Measurements from ENCODE around the gene BICD2. TPM values are rescaled to one million over a fixed set of nuclear protein-coding genes. Genes with fewer than 3 reads are reported as not detected.

Gene BICD2
- 24.1 and 27.6 TPM in 2 replicates for total RNA-seq (2013; cell fraction: nucleolus; rRNA removed)
- 19.2 and 20.2 TPM in 2 replicates for total RNA-seq (2014; rRNA removed)
- total RNA-seq (2014; rRNA removed; fragmentation: Illumina TruSeq; extraction: Trizol): 13.6 and 14.4 TPM in 2 replicates
- 24.1 and 25.5 TPM in 2 replicates for total RNA-seq (2021)
- 6.3 TPM for polyA plus RNA-seq (2011; ENCODE audit: low read depth)
- 4.2 and 5.3 TPM in 2 replicates for polyA plus RNA-seq (2011; rRNA removed)
- polyA plus RNA-seq (2011; cell fraction: cytosol; rRNA removed): 6.6 and 7.1 TPM in 2 replicates
- polyA plus RNA-seq (2011; cell fraction: nucleus; rRNA removed): 8.7 and 12.9 TPM in 2 replicates
- polyA plus RNA-seq (2012): 10.9 and 13.5 TPM in 2 replicates
- polyA plus RNA-seq (2014; fragmentation: Illumina TruSeq; extraction: Trizol): 10.1 and 11.9 TPM in 2 replicates
- 1 to 10 TPM; 5.8 to 7.0 TPM for polyA plus RNA-seq (2014; fragmentation: Nextera tagmentation; extraction: Ambion mirVana)
- 14.5 and 16.1 TPM in 2 replicates for polyA plus RNA-seq (2014; rRNA removed)
- 10 to 100 TPM; 14.3 to 15.1 TPM for polyA plus RNA-seq (2016; fragmentation: Nextera tagmentation; extraction: Ambion mirVana)
- polyA minus RNA-seq (2011; rRNA and poly(A)+ RNA removed): 6.7 and 7.2 TPM in 2 replicates
- 3.2 and 3.7 TPM in 2 replicates for polyA minus RNA-seq (2011; cell fraction: cytosol; rRNA and poly(A)+ RNA removed)
- 5.0 and 9.8 TPM in 2 replicates for polyA minus RNA-seq (2011; cell fraction: nucleus; rRNA and poly(A)+ RNA removed)
- percentile 68 among the genes with signal in this experiment for Bru-seq, nascent RNA
- BruChase-seq, experiment 1, labeled RNA remaining after a 6-hour chase: percentile 70 among the genes with signal in this experiment
- BruChase-seq, experiment 2, labeled RNA remaining after a 2-hour chase: percentile 77 among the genes with signal in this experiment
- long read RNA-seq, experiment 1, full-length matches to known transcripts: 2 of 5 reads
- long read RNA-seq, experiment 1, partial matches to known transcripts: 2 of 5 reads
- long read RNA-seq, experiment 1, other reads (novel, unspliced or antisense): 1 of 5 reads
- long read RNA-seq, experiment 2, partial matches to known transcripts: 0 of 12 reads
- long read RNA-seq, experiment 2, other reads (novel, unspliced or antisense): 12 of 12 reads

DNA sequence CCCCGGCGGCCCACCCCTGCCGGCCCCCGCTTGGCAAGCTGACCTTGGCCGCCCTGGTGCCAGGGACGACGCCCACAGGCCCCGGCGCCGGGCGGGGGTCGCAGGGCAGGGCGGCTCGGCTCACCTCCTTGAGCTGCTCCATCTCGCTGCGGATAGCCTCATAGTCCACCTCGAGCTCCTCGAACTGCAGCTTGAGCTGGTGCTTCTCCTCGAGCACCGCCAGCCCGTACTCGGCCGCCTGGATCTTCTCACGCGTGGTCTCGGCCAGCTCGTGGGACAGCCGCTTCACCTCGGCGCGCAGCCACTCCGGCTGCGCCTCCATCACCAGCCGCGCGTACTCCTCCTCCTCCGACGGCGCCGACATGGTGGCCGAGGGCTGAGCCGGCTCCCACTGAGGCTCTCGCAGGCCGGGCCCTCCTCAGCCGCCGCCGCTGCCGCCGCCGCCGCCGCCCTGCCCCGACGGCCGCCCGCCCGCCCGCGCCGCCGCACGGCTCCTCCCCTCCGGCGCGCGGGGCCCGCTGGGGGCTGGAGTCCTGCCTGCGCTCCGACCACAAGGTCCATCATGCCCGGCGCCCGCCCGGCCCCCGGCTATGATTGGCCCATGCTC, at the start of gene BICD2:
TSS of gene BICD2 (minus strand) at position 453 of the 607 bp plus-strand sequence. CDS start at position 364, 89 bp downstream.
- under 1% methylated on average over 46 of the region's 74 CpGs for WGBS (ENCODE audit: insufficient coverage, insufficient replicate concordance, low lambda C conversion rate, missing lambda C conversion rate)
- Histone ChIP-seq H3K4me1 (ENCODE audit: control insufficient read depth, insufficient read depth, low read length) (peaks cover 20% of the 10 kb centered on the region), H3K79me2 (ENCODE audit: control insufficient read depth, insufficient read depth, low read length) (peaks cover 50% of the 10 kb centered on the region), H3K27me3 (replicated peaks in 1 of 2; ENCODE audit: control insufficient read depth in 2 of 2, insufficient read depth in 2 of 2, low read length in 1 of 2) (no peaks in the 10 kb centered on the region), H3K36me3 (ENCODE audit: control insufficient read depth in 2 of 2, insufficient read depth in 2 of 2, low read length in 1 of 2) (no peaks in the 10 kb centered on the region), H3K9me3 (replicated peaks; ENCODE audit: control insufficient read depth, insufficient read depth, low read length) (no peaks in the 10 kb centered on the region), H3K4me3 (peak within 1 kb of the TSS; percentile 97), H3K4me2 (ENCODE audit: control insufficient read depth, insufficient read depth) (peak within 1 kb of the TSS; percentile 96), H3K27ac (ENCODE audit: control insufficient read depth, insufficient read depth) (peak within 1 kb of the TSS; percentile 89), H4K20me1 (ENCODE audit: control insufficient read depth, insufficient read depth) (peaks cover 9% of the 10 kb centered on the region; the same call in 1 of the 2 replicates), H2AFZ (ENCODE audit: control insufficient read depth, low read depth, low read length) (peak within 1 kb of the TSS; percentile 79), H3K9ac (ENCODE audit: control insufficient read depth, insufficient read depth, low read length) (peak within 1 kb of the TSS; percentile 81)
- in situ Hi-C loops (cut with MboI): no loop called here
- no peak for ATAC-seq
- no peak for DNase-seq (ENCODE audit: low read depth, low spot score)
- ChIA-PET RAD21 (ENCODE audit: unreplicated experiment) (interaction anchor here (0.6 to 2.0 kb wide), 3 partner anchors 26 to 95 kb away, joined by 3 to 8 read pairs (median 3); partner anchors contain the start of gene IPPK), CTCF (interaction anchor here (0.6 to 2.9 kb wide), 14 partner anchors 10 to 624 kb away, joined by 3 to 12 read pairs (median 3); partner anchors contain the start of genes CENPP and IPPK), SMC1A (ENCODE audit: uncharacterized antibody, unreplicated experiment) (interaction anchor here (1.3 to 2.0 kb wide), 3 partner anchors 26 to 98 kb away, joined by 3 to 5 read pairs (median 4); partner anchors contain the start of gene IPPK), POLR2A (interaction anchor here (0.5 to 1.3 kb wide), 6 partner anchors 12 to 263 kb away, joined by 3 to 5 read pairs (median 3); partner anchors contain the start of gene IPPK)
- FAIRE-seq: no peak
- intact Hi-C loops (cut with micrococcal nuclease; ENCODE audit: unreplicated experiment): loop anchor here (1.0 to 5.0 kb wide), 3 partner anchors 48 to 113 kb away; partner anchors contain the start of genes IPPK and ZNF484
- BruUV-seq (replicated peaks): no TSS peak
- TF ChIP-seq, protein P1, sequence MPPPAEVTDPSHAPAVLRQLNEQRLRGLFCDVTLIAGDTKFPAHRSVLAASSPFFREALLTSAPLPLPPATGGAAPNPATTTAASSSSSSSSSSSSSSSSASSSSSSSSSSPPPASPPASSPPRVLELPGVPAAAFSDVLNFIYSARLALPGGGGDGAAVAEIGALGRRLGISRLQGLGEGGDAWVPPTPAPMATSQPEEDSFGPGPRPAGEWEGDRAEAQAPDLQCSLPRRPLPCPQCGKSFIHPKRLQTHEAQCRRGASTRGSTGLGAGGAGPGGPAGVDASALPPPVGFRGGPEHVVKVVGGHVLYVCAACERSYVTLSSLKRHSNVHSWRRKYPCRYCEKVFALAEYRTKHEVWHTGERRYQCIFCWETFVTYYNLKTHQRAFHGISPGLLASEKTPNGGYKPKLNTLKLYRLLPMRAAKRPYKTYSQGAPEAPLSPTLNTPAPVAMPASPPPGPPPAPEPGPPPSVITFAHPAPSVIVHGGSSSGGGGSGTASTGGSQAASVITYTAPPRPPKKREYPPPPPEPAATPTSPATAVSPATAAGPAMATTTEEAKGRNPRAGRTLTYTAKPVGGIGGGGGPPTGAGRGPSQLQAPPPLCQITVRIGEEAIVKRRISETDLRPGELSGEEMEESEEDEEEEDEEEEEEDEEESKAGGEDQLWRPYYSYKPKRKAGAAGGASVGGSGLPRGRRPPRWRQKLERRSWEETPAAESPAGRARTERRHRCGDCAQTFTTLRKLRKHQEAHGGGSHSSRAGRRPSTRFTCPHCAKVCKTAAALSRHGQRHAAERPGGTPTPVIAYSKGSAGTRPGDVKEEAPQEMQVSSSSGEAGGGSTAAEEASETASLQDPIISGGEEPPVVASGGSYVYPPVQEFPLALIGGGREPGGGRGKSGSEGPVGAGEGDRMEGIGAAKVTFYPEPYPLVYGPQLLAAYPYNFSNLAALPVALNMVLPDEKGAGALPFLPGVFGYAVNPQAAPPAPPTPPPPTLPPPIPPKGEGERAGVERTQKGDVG (CRISPR knock-in tag; IDR thresholded peaks at IDR 0.05): no peak
- TF ChIP-seq BACH1 (IDR thresholded peaks at IDR 0.05; ENCODE audit: borderline replicate concordance) (peak; percentile 35; the same call in 1 of the 2 replicates), TAF1 (IDR thresholded peaks at IDR 0.05; ENCODE audit: borderline replicate concordance, low read depth, low read length) (no peak), LARP7 (IDR thresholded peaks at IDR 0.05) (peak; percentile 50; the same call in 1 of the 2 replicates), GABPA (IDR thresholded peaks at IDR 0.05; ENCODE audit: low read depth) (no peak), ZZZ3 (IDR thresholded peaks at IDR 0.05; ENCODE audit: control insufficient read depth, insufficient read length, low read depth) (no peak), NFYB (IDR thresholded peaks at IDR 0.05; ENCODE audit: insufficient read depth, low read depth, low read length) (no peak), RUNX3 (IDR thresholded peaks at IDR 0.05; ENCODE audit: low read length) (peak; percentile 72), SUZ12 (IDR thresholded peaks at IDR 0.05; ENCODE audit: unreplicated experiment) (no peak), TBL1XR1 (IDR thresholded peaks at IDR 0.05; ENCODE audit: low read depth, low read length) (0 out of 2 replicates have a peak, but pooled peaks have one; percentile 17), DPF2 (IDR thresholded peaks at IDR 0.05) (no peak), POLR2A (IDR thresholded peaks at IDR 0.05; ENCODE audit: low read depth, low read length) (no peak)
- TF ChIP-seq, protein P2, sequence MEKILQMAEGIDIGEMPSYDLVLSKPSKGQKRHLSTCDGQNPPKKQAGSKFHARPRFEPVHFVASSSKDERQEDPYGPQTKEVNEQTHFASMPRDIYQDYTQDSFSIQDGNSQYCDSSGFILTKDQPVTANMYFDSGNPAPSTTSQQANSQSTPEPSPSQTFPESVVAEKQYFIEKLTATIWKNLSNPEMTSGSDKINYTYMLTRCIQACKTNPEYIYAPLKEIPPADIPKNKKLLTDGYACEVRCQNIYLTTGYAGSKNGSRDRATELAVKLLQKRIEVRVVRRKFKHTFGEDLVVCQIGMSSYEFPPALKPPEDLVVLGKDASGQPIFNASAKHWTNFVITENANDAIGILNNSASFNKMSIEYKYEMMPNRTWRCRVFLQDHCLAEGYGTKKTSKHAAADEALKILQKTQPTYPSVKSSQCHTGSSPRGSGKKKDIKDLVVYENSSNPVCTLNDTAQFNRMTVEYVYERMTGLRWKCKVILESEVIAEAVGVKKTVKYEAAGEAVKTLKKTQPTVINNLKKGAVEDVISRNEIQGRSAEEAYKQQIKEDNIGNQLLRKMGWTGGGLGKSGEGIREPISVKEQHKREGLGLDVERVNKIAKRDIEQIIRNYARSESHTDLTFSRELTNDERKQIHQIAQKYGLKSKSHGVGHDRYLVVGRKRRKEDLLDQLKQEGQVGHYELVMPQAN (conservative IDR thresholded peaks at IDR 0.05): peak; percentile 45; the same call in 1 of the 2 replicates
